Measurements from ENCODE around the gene RASGRF2.

Gene RASGRF2

GRCh38 chr5:81181576-81182316 is 221.6 kb downstream of the RASGRF2 start:
- no peak for DNase-seq

GRCh38 chr5:81182396-81183390 is 222.5 kb downstream of the RASGRF2 start:
- no peak for DNase-seq

DNA sequence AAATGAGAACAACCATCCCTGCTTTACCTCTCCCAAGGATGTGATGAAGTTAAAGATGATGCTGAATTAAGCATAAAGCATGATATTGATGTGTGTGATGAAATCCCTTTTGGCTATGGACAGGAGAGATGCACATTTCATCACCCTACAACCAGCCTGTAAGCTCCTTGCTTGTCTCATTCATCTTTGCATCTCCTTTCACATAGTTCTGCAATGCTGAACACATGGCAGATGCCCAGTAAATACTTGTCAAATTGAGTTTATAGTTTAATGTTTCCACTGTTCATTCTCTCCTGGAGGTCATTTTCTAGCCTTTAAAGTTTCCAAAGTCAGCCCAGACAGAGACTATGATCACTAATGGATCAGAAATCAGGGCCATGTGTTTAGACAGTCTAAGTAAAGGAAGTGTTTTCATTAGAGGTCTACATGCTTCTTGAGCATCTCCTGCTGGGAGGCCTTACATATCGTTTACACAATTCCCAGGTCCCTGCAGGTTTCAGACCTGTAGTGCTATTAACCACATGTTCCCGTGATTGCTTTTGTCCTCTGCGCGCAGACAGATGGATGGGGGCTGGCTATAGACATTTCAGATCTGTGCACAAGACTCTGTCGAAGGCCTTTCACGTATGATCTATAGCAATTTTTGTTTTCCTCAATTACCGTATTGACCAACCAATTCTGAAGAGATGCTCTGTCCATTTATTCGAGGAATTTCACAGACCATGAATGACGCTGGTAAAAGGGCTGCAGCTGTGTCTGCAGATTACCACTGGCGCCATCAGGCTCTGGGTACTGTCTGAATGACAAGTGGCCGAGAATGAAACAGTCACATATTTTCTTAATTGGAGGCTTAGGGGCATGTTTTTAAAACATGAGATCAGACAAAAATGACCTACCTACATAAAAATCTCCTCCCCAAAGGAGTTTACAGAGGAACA is 223.9 kb downstream of the RASGRF2 start:
- no peak for DNase-seq

DNA sequence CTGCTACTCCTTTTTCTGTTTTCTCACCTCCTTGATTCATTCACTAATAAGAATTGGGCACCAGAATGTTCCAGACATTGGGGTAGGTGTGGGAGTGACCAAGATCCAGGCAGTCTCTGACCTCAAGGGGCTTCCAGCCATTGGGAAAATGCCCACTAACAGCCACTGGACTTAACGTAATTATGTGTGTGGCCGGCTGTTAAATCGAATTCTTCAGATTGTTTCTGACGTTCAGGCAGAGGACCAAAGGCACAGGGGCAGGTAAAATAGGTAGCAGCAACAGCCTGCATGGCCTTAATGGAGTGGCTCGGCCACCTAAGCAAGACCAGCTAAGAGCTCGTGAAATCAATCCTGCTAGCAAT is 224.6 kb downstream of the RASGRF2 start:
- DNase-seq, result no peak

GRCh38 chr5:81187885-81188284 is 227.7 kb downstream of the RASGRF2 start:
- no peak for DNase-seq

DNA sequence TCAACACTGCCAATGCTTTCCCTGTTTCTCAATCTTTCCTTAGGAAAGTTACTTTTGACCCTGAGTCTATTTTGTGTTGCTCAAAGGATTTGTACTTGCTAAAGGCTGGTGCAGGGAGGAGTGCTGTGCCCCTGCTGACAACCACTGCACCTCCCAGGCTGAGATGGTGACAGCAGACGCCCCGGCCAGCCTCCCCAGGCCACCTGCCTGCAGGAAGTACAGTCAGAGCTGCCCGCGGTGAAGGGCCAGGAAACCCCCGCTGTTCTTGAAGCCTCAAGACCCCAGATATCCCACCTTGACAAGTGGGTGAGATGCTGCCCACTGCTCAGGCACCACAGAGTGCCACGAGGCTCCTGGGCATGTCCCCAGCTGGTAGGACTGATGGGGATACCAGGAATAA is 228.8 kb downstream of the RASGRF2 start:
- DNase-seq, result no peak

- no peak for DNase-seq
Measured at GRCh38 chr5:81189875-81190498, 229.8 kb downstream of the RASGRF2 start.

- DNase-seq, result no peak
Measured at GRCh38 chr5:81191726-81192372, 231.7 kb downstream of the RASGRF2 start.

GRCh38 chr5:81192373-81192750 is 232.2 kb downstream of the RASGRF2 start:
- no peak for DNase-seq

GRCh38 chr5:81194633-81195334 is 234.6 kb downstream of the RASGRF2 start:
- peak; percentile 69 for DNase-seq

- no peak for DNase-seq
Measured at GRCh38 chr5:81195335-81195929, 235.3 kb downstream of the RASGRF2 start.

DNA sequence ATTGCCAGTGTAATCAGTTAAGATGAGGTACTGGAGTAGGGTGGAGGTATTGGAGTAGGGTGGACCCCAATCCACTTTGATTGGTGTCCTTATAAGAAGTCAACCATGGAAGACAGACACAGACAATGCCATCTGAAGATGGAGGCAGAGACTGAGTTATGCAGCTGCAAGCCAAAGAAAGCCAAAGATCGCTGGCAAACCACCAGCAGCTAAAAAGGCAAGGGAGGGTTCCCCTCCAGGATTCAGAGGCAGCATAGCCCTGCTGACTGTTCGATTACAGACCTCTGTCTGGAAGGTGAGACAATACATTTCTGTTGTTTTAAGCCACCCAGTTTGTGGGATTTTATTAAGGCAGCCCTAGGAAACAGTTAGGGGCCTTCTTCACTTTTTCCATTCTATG is 242.5 kb downstream of the RASGRF2 start:
- DNase-seq, result no peak

GRCh38 chr5:81203729-81204128 is 243.6 kb downstream of the RASGRF2 start:
- no peak for DNase-seq

- no peak for DNase-seq
Measured at GRCh38 chr5:81204205-81204604, 244.0 kb downstream of the RASGRF2 start.

GRCh38 chr5:81205058-81205457 is 244.9 kb downstream of the RASGRF2 start:
- no peak for DNase-seq

GRCh38 chr5:81207009-81207408 is 246.8 kb downstream of the RASGRF2 start:
- no peak for DNase-seq

- DNase-seq, result no peak
Measured at GRCh38 chr5:81208904-81209303, 248.7 kb downstream of the RASGRF2 start.

DNA sequence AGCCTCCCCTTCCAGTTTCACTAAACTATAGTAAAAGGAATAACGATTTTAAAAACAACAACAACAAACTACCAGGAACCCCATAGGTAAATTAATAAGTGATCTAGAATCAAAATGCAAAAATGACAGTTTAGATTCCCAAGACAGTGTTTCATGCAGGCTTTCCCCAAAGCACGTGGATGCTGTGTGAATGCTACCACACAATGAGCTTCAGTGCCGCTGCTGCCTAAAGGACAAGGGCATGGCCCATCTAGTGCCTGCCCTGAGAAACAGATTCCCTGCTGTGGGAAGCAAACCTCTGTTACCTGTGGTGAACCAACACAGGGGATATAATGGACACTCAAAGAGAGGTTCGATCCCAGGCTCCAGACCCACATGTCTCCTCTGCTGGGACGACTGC is 249.2 kb downstream of the RASGRF2 start:
- no peak for DNase-seq

- no peak for DNase-seq
Measured at GRCh38 chr5:81209869-81210493, 249.8 kb downstream of the RASGRF2 start.

DNA sequence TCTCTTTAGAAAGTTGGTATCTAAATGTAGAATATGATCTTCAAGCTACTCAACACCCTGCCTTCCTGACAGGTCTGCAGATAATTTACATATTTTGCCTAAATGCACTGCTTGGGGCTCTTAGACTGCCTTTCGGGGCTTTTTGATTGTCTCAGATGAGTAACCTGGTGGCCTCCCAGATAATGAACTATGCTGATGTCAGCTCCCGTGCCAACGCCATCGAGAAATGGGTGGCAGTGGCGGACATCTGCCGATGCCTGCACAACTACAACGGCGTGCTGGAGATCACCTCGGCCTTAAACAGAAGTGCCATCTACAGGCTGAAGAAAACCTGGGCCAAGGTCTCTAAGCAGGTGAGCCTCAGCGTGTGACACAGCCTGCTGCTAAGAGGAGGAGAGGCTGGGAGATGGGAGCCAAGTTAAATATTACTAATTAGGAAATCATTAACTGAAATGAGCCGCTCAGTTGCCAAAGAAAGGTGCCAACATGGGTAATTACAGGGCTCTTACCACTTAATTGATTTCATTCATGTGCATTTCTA is 252.1 kb downstream of the RASGRF2 start:
- DNase-seq, result no peak

All from activated T-cell treated with anti-CD3 and anti-CD28 coated beads for 4 hours (primary cell).